PC-9 (cell line): ENCODE data around the gene TCF12.

Experiments
- CTCF ChIP-seq: fragments of 200-600 bp; sonication (generic); conservative IDR thresholded peaks from 2 replicates; pipeline ENCODE4 v1.6.1; 2017; ENCODE audit warnings: mixed run types, antibody characterized with exemption, mild to moderate bottlenecking, moderate library complexity
- EZH2 ChIP-seq: fragments of 200-600 bp; sonication (generic); IDR thresholded peaks from 2 replicates; pipeline ENCODE4 v1.8.0; 2017; ENCODE audit warnings: antibody characterized with exemption, low read depth

DNA sequence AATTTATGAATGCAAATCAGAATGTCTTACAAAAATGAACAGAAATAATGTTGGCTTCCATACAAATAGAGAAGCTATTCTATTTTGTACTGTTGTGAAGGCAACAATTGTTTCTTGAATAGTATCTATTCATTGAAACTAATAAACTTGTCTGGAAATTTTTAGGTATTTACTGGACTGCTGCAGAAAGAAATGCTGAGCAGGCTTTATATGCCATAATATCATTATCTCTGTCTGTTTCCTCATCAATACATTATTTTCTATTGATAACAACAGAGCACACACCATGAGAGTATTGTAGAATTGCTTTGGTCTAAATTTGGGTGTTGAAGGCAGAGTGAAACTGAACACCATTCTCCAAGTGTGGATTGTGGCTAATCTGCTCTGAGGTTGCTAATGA lies 241.3 kb downstream of the TCF12 start:
- TF ChIP-seq CTCF (no peak), EZH2 (no peak)
